ENCODE data around the gene VENTX. TPM values are rescaled to one million over a fixed set of nuclear protein-coding genes. Genes with fewer than 3 reads are reported as not detected.
"Not testable (repeated sequence)": the region's sequence is repeated elsewhere in the genome, so short reads cannot be mapped to it uniquely, and the experiment has no call there.

The VENTX gene
- total and polyA plus RNA-seq, 4 donors: 0.06 to 0.24 (median 0.14) TPM; not detected in 1

DNA sequence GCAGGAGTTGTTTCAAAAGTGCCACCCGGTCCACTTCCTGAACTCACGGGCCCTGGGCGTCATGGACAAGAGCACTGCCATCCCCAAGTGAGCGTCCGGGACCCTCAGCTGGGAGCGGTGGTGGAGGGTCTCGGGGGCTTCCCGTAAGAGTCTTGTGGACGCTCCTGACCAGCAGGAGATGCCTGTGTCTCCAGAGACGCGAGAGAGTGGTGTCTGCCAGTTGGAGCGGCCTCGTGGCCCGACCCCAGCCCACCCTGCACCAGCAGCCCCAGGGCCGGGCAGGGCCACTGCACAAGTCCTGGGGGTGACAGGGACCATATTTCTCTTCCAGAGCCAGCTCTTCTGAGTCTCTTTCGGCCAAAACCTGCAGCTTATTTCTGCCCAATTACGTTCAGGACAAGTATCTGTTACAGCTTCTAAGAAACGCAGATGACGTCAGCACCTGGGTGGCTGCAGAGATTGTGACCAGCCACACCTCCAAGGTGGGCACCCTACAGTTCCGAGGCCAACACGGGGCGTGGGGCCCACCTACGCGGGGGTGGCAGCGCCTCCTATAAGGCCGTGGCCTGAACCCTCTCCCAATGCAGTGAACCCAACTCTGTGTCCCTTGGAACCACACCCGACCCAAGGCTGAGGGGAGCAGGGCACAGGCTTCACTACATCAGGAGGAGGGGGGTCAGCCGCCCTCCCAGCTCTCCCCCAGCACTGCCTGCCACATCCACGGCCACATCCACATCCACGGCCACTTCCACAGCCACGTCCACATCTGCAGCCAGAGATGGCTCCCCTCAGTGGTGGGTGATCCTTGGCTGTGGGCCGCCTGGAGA is 23.8 kb upstream of the VENTX start:
- no peaks in the 10 kb centered on the region for H3K4me1 ChIP-seq (ENCODE audit: control insufficient read depth, insufficient read depth, low read length)
- no peaks in the 10 kb centered on the region for H3K9me3 ChIP-seq (ENCODE audit: control insufficient read depth, insufficient read depth, low read length)
- peaks cover 78% of the 10 kb centered on the region for H3K36me3 ChIP-seq (ENCODE audit: control insufficient read depth, insufficient read depth, low read length)
- H3K27me3 ChIP-seq (ENCODE audit: control insufficient read depth, insufficient read depth, low read length): no peaks in the 10 kb centered on the region
- WGBS (ENCODE audit: insufficient coverage): 93% methylated on average over 31 of the region's 32 CpGs
- DNase-seq (ENCODE audit: low read depth in 4 of 6, low spot score in 6 of 6): no peak
- H3K4me3 ChIP-seq (ENCODE audit: low read depth, low read length): no peak overlapping the region
- no peak overlapping the region for H3K27ac ChIP-seq (ENCODE audit: low read depth, low read length)

GRCh38 chr10:133214468-133215410 is 22.9 kb upstream of the VENTX start:
- Histone ChIP-seq H3K9me3 (ENCODE audit: control insufficient read depth, insufficient read depth, low read length) (no peaks in the 10 kb centered on the region), H3K36me3 (ENCODE audit: control insufficient read depth, insufficient read depth, low read length) (peaks cover 78% of the 10 kb centered on the region), H3K4me1 (ENCODE audit: control insufficient read depth, insufficient read depth, low read length) (no peaks in the 10 kb centered on the region), H3K27me3 (ENCODE audit: control insufficient read depth, insufficient read depth, low read length) (no peaks in the 10 kb centered on the region), H3K27ac (ENCODE audit: low read depth, low read length) (no peak overlapping the region), H3K4me3 (ENCODE audit: low read depth, low read length) (no peak overlapping the region)
- DNase-seq (ENCODE audit: low read depth in 4 of 6, low spot score in 6 of 6): no peak
- WGBS (ENCODE audit: insufficient coverage): 89% methylated on average over 26 of the region's 28 CpGs

- WGBS (ENCODE audit: insufficient coverage): 90% methylated on average over 27 of the region's 27 CpGs
- no peaks in the 10 kb centered on the region for H3K27me3 ChIP-seq (ENCODE audit: control insufficient read depth, insufficient read depth, low read length)
Measured at GRCh38 chr10:133215586-133215985, 22.1 kb upstream of the VENTX start.

GRCh38 chr10:133216776-133217175 is 20.9 kb upstream of the VENTX start:
- no peak for DNase-seq (ENCODE audit: low read depth in 4 of 6, low spot score in 6 of 6)
- no peak overlapping the region for H3K27ac ChIP-seq (ENCODE audit: low read depth, low read length)
- H3K4me3 ChIP-seq (ENCODE audit: low read depth, low read length): no peak overlapping the region
- 86% methylated on average over 22 of the region's 26 CpGs for WGBS (ENCODE audit: insufficient coverage)
- H3K4me1 ChIP-seq (ENCODE audit: control insufficient read depth, insufficient read depth, low read length): no peaks in the 10 kb centered on the region
- H3K9me3 ChIP-seq (ENCODE audit: control insufficient read depth, insufficient read depth, low read length): no peaks in the 10 kb centered on the region
- peaks cover 71% of the 10 kb centered on the region for H3K36me3 ChIP-seq (ENCODE audit: control insufficient read depth, insufficient read depth, low read length)
- no peaks in the 10 kb centered on the region for H3K27me3 ChIP-seq (ENCODE audit: control insufficient read depth, insufficient read depth, low read length)

More at GRCh38 chr10:133215586-133215985, 22.1 kb upstream of the VENTX start:
- H3K36me3 ChIP-seq (ENCODE audit: control insufficient read depth, insufficient read depth, low read length): peaks cover 75% of the 10 kb centered on the region
- no peaks in the 10 kb centered on the region for H3K9me3 ChIP-seq (ENCODE audit: control insufficient read depth, insufficient read depth, low read length)
- H3K27ac ChIP-seq (ENCODE audit: low read depth, low read length): no peak overlapping the region
- no peak for DNase-seq (ENCODE audit: low read depth in 4 of 6, low spot score in 6 of 6)
- H3K4me3 ChIP-seq (ENCODE audit: low read depth, low read length): no peak overlapping the region
- no peaks in the 10 kb centered on the region for H3K4me1 ChIP-seq (ENCODE audit: control insufficient read depth, insufficient read depth, low read length)

- Histone ChIP-seq H3K9me3 (ENCODE audit: control insufficient read depth, insufficient read depth, low read length) (no peaks in the 10 kb centered on the region), H3K27me3 (ENCODE audit: control insufficient read depth, insufficient read depth, low read length) (no peaks in the 10 kb centered on the region), H3K27ac (ENCODE audit: low read depth, low read length) (no peak overlapping the region), H3K36me3 (ENCODE audit: control insufficient read depth, insufficient read depth, low read length) (peaks cover 59% of the 10 kb centered on the region), H3K4me1 (ENCODE audit: control insufficient read depth, insufficient read depth, low read length) (no peaks in the 10 kb centered on the region), H3K4me3 (ENCODE audit: low read depth, low read length) (no peak overlapping the region)
- WGBS (ENCODE audit: insufficient coverage): 86% methylated on average over 21 of the region's 25 CpGs
- no peak for DNase-seq (ENCODE audit: low read depth in 4 of 6, low spot score in 6 of 6)
Measured at GRCh38 chr10:133217800-133218589, 19.7 kb upstream of the VENTX start.

DNA sequence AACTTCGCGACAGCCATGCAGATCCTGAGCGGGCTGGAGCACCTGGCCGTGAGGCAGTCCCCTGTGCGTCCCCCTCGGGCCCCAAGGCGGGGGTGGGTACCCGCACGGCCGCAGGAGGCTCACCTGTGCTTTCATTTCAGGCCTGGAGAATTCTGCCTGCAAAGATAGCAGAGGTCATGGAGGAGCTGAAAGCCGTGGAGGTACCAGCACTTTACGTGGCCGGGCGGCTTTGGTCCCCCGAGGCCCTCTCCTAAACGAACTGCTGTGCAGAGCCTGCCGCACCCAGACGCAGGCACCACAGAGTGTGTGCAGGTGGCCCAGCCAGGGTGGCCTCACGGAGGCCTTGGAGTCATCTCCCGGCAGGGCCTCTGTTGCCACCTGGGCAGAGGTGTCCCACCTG is 18.8 kb upstream of the VENTX start:
- Histone ChIP-seq H3K4me3 (ENCODE audit: low read depth, low read length) (no peak overlapping the region), H3K27ac (ENCODE audit: low read depth, low read length) (no peak overlapping the region), H3K4me1 (ENCODE audit: control insufficient read depth, insufficient read depth, low read length) (no peaks in the 10 kb centered on the region), H3K36me3 (ENCODE audit: control insufficient read depth, insufficient read depth, low read length) (peaks cover 50% of the 10 kb centered on the region), H3K9me3 (ENCODE audit: control insufficient read depth, insufficient read depth, low read length) (no peaks in the 10 kb centered on the region), H3K27me3 (ENCODE audit: control insufficient read depth, insufficient read depth, low read length) (no peaks in the 10 kb centered on the region)
- WGBS (ENCODE audit: insufficient coverage): 82% methylated on average over 20 of the region's 20 CpGs
- DNase-seq (ENCODE audit: low read depth in 4 of 6, low spot score in 6 of 6): no peak

- Histone ChIP-seq H3K4me3 (ENCODE audit: low read depth, low read length) (no peak overlapping the region), H3K27ac (ENCODE audit: low read depth, low read length) (no peak overlapping the region), H3K9me3 (ENCODE audit: control insufficient read depth, insufficient read depth, low read length) (no peaks in the 10 kb centered on the region), H3K27me3 (ENCODE audit: control insufficient read depth, insufficient read depth, low read length) (no peaks in the 10 kb centered on the region), H3K4me1 (ENCODE audit: control insufficient read depth, insufficient read depth, low read length) (no peaks in the 10 kb centered on the region), H3K36me3 (ENCODE audit: control insufficient read depth, insufficient read depth, low read length) (peaks cover 49% of the 10 kb centered on the region)
- 11% methylated on average over 24 of the region's 28 CpGs for WGBS (ENCODE audit: insufficient coverage)
- no peak for DNase-seq (ENCODE audit: low read depth in 4 of 6, low spot score in 6 of 6)
Measured at GRCh38 chr10:133219782-133220181, 17.9 kb upstream of the VENTX start.

DNA sequence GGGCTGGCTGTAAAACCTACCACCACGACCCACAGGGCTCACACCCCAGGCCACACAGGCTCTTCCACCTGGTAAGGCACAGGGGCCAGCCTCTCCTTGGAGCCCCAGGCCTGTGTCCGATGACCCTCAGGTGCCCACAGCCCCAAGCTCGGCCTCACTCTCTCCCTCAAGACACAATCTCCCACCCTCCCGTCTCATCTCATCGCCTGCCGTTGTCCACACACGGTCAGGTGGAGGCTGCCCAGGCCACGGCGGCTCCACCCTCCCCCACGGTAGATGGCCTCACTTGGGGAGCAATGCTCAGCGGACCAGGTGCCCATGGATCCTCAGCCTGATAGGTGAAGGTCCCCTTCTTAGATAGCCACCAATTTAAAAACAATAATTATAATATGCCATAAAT is 16.3 kb upstream of the VENTX start:
- Histone ChIP-seq H3K4me3 (ENCODE audit: low read depth, low read length) (no peak overlapping the region), H3K27me3 (ENCODE audit: control insufficient read depth, insufficient read depth, low read length) (peaks cover 1% of the 10 kb centered on the region), H3K27ac (ENCODE audit: low read depth, low read length) (no peak overlapping the region), H3K36me3 (ENCODE audit: control insufficient read depth, insufficient read depth, low read length) (peaks cover 49% of the 10 kb centered on the region), H3K4me1 (ENCODE audit: control insufficient read depth, insufficient read depth, low read length) (no peaks in the 10 kb centered on the region), H3K9me3 (ENCODE audit: control insufficient read depth, insufficient read depth, low read length) (no peaks in the 10 kb centered on the region)
- 89% methylated on average over 9 of the region's 11 CpGs for WGBS (ENCODE audit: insufficient coverage)
- no peak for DNase-seq (ENCODE audit: low read depth in 4 of 6, low spot score in 6 of 6)

DNA sequence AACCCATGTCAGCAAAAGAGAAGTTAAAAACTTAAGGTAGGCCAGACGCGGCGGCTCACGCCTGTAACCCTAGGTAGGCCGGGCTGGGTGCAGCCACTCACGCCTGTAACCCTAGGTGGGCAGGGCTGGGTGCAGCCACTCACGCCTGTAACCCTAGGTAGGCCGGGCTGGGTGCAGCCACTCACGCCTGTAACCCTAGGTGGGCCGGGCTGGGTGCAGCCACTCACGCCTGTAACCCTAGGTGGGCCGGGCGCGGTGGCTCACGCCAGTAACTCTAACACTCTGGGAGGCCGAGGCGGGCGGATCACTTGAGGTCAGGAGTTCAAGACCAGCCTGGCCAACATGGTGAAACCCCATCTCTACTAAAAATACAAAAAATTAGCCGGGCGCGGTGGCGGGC is 15.9 kb upstream of the VENTX start:
- peaks cover 51% of the 10 kb centered on the region for H3K36me3 ChIP-seq (ENCODE audit: control insufficient read depth, insufficient read depth, low read length)
- H3K4me3 ChIP-seq (ENCODE audit: low read depth, low read length); H3K4me1 ChIP-seq (ENCODE audit: control insufficient read depth, insufficient read depth, low read length); DNase-seq (ENCODE audit: low read depth in 4 of 6, low spot score in 6 of 6); H3K9me3 ChIP-seq (ENCODE audit: control insufficient read depth, insufficient read depth, low read length); H3K27me3 ChIP-seq (ENCODE audit: control insufficient read depth, insufficient read depth, low read length); H3K27ac ChIP-seq (ENCODE audit: low read depth, low read length): not testable (repeated sequence)
- WGBS (ENCODE audit: insufficient coverage): 97% methylated on average over 15 of the region's 22 CpGs

Measured in spinal cord (tissue), 10 donors.